ENCODE results near the gene ZBTB2. TPM values are rescaled to one million over a fixed set of nuclear protein-coding genes. Genes with fewer than 3 reads are reported as not detected.

The ZBTB2 gene
- total RNA-seq, 2 donors from 2014 or later = 5.3 to 8.4 TPM

- Histone ChIP-seq H3K4me1 (ENCODE audit: control insufficient read depth in 1 of 2, low read depth in 2 of 2) (no peaks in the 10 kb centered on the region), H3K36me3 (peaks cover 17% of the 10 kb centered on the region), H3K9me3 (no peaks in the 10 kb centered on the region), H3K4me3 (no peak overlapping the region), H3K27me3 (replicated peaks; ENCODE audit: insufficient read depth) (no peaks in the 10 kb centered on the region), H3K27ac (no peak overlapping the region)
- ATAC-seq (ENCODE audit: insufficient number of reproducible peaks, low FRiP score, low read depth) = no peak
- no peak for DNase-seq (ENCODE audit: low spot score)
- no peak for TF ChIP-seq CTCF (IDR thresholded peaks at IDR 0.05)
These were observed 23.4 kb upstream of the ZBTB2 start for GRCh38 chr6:151414641-151415260.

DNA sequence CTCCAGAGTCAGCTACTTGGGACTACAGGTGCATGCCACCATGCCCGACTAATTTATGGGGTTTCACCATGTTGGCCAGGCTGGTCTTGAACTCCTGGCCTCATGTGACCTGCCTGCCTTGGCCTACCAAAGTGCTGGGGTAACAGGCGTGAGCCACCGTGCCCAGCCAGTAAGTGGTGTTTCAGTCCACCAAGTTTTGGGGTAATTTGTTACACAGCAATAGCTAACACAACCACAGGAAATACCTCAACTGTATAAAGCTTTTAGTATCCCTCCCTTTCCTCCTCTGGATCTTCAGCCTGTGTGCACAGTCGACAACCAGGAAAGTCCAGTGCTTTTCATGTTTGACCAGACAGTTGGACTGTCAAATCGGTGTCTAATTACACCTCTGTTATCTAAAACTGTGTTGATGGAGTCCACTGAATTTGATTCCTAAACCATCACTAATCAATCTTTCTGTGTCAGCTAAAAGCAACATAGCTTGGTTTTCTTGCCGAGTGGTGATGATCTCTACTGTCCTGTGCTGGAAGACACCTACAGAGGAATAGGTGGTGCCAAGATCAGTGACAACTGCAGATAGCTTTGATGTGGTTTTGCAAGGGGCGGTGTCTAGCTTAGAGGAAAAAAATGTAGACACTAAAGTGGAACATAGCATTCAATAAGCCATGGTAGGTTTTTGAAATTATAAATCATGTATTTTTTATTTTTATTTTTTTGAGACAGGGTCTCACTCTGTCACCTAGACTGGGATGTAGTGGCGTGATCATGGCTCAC lies 22.2 kb upstream of the ZBTB2 start:
- no peaks in the 10 kb centered on the region for H3K9me3 ChIP-seq
- TF ChIP-seq CTCF (IDR thresholded peaks at IDR 0.05) = no peak
- no peak overlapping the region for H3K27ac ChIP-seq
- no peak for ATAC-seq (ENCODE audit: insufficient number of reproducible peaks, low FRiP score, low read depth)
- no peaks in the 10 kb centered on the region for H3K27me3 ChIP-seq (replicated peaks; ENCODE audit: insufficient read depth)
- no peak overlapping the region for H3K4me3 ChIP-seq
- H3K4me1 ChIP-seq (ENCODE audit: control insufficient read depth in 1 of 2, low read depth in 2 of 2) = no peaks in the 10 kb centered on the region
- no peak for DNase-seq (ENCODE audit: low spot score)
- peaks cover 11% of the 10 kb centered on the region for H3K36me3 ChIP-seq

DNA sequence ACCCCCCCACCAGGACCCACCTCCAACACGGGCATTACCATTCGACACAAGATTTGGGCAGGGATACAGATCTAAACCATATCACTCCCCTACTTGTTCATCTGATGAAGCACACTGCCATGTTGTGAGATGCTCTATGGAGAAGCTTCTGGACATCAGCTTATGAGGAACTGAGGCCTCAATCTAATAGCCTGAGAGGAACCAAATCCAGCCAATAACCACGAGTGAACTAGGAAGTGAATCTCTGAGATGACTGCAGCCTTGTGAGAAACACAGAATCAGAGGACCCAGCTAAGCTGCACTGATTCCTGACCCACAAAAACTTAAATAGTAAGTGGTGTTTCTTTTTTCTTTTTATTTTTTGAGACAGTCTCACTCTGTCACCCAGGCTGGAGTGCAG lies 21.6 kb upstream of the ZBTB2 start:
- H3K27ac ChIP-seq = no peak overlapping the region
- H3K36me3 ChIP-seq = peaks cover 11% of the 10 kb centered on the region
- no peaks in the 10 kb centered on the region for H3K27me3 ChIP-seq (replicated peaks; ENCODE audit: insufficient read depth)
- no peak for DNase-seq (ENCODE audit: low spot score)
- H3K9me3 ChIP-seq = no peaks in the 10 kb centered on the region
- no peaks in the 10 kb centered on the region for H3K4me1 ChIP-seq (ENCODE audit: control insufficient read depth in 1 of 2, low read depth in 2 of 2)
- TF ChIP-seq CTCF (IDR thresholded peaks at IDR 0.05) = no peak
- no peak overlapping the region for H3K4me3 ChIP-seq
- no peak for ATAC-seq (ENCODE audit: insufficient number of reproducible peaks, low FRiP score, low read depth)

GRCh38 chr6:151409679-151410078 lies 18.3 kb upstream of the ZBTB2 start:
- Histone ChIP-seq H3K4me3 (no peak overlapping the region), H3K4me1 (ENCODE audit: control insufficient read depth in 1 of 2, low read depth in 2 of 2) (peaks cover 3 to 10% of the 10 kb centered on the region in 2 donors), H3K27ac (no peak overlapping the region), H3K9me3 (no peaks in the 10 kb centered on the region), H3K27me3 (replicated peaks; ENCODE audit: insufficient read depth) (no peaks in the 10 kb centered on the region), H3K36me3 (peaks cover 11% of the 10 kb centered on the region)
- DNase-seq (ENCODE audit: low spot score) (no peak), ATAC-seq (ENCODE audit: insufficient number of reproducible peaks, low FRiP score, low read depth) (no peak)
- no peak for TF ChIP-seq CTCF (IDR thresholded peaks at IDR 0.05)

GRCh38 chr6:151409260-151409659 lies 17.9 kb upstream of the ZBTB2 start:
- Histone ChIP-seq H3K9me3 (no peaks in the 10 kb centered on the region), H3K4me1 (ENCODE audit: control insufficient read depth in 1 of 2, low read depth in 2 of 2) (peaks cover 3 to 12% of the 10 kb centered on the region in 2 donors), H3K36me3 (peaks cover 11% of the 10 kb centered on the region), H3K4me3 (no peak overlapping the region), H3K27me3 (replicated peaks; ENCODE audit: insufficient read depth) (no peaks in the 10 kb centered on the region), H3K27ac (no peak overlapping the region)
- no peak for TF ChIP-seq CTCF (IDR thresholded peaks at IDR 0.05)
- DNase-seq (ENCODE audit: low spot score) (no peak), ATAC-seq (ENCODE audit: insufficient number of reproducible peaks, low FRiP score, low read depth) (no peak)

Data from thoracic aorta (tissue), 2 donors.